ENCODE data around the gene LXN.

Gene LXN

GRCh38 chr3:158640646-158641045 is 31.8 kb downstream of the LXN start:
- TF ChIP-seq CTCF (IDR thresholded peaks at IDR 0.05; ENCODE audit: unreplicated experiment in 3 of 3): no peak
- Mint-ChIP-seq H3K4me1 (peaks cover 13% of the 10 kb centered on the region), H3K9me3 (peaks cover 3% of the 10 kb centered on the region), H3K27ac (no peak overlapping the region), H3K4me3 (no peak overlapping the region), H3K36me3 (ENCODE audit: low read depth) (no peaks in the 10 kb centered on the region), H3K27me3 (ENCODE audit: low read depth) (no peaks in the 10 kb centered on the region)

GRCh38 chr3:158631981-158632380 is 40.5 kb downstream of the LXN start:
- H3K27me3 Mint-ChIP-seq (ENCODE audit: low read depth): no peaks in the 10 kb centered on the region
- no peak overlapping the region for H3K27ac Mint-ChIP-seq
- H3K36me3 Mint-ChIP-seq (ENCODE audit: low read depth): peaks cover 5% of the 10 kb centered on the region
- H3K9me3 Mint-ChIP-seq: peaks cover 14% of the 10 kb centered on the region
- no peak overlapping the region for H3K4me3 Mint-ChIP-seq
- no peaks in the 10 kb centered on the region for H3K4me1 Mint-ChIP-seq
- TF ChIP-seq CTCF (IDR thresholded peaks at IDR 0.05; ENCODE audit: unreplicated experiment in 3 of 3): no peak

GRCh38 chr3:158625881-158626280 is 46.6 kb downstream of the LXN start:
- no peak overlapping the region for H3K4me3 Mint-ChIP-seq
- no peak for TF ChIP-seq CTCF (IDR thresholded peaks at IDR 0.05; ENCODE audit: unreplicated experiment in 3 of 3)
- H3K27me3 Mint-ChIP-seq (ENCODE audit: low read depth): no peaks in the 10 kb centered on the region
- H3K4me1 Mint-ChIP-seq: no peaks in the 10 kb centered on the region
- H3K27ac Mint-ChIP-seq: no peak overlapping the region
- peaks cover 4% of the 10 kb centered on the region for H3K9me3 Mint-ChIP-seq
- H3K36me3 Mint-ChIP-seq (ENCODE audit: low read depth): no peaks in the 10 kb centered on the region

GRCh38 chr3:158617982-158618875 is 54.2 kb downstream of the LXN start:
- no peak overlapping the region for H3K4me3 Mint-ChIP-seq
- H3K27me3 Mint-ChIP-seq (ENCODE audit: low read depth): no peaks in the 10 kb centered on the region
- H3K27ac Mint-ChIP-seq: no peak overlapping the region
- peaks cover 26% of the 10 kb centered on the region for H3K9me3 Mint-ChIP-seq
- H3K36me3 Mint-ChIP-seq (ENCODE audit: low read depth): no peaks in the 10 kb centered on the region
- TF ChIP-seq CTCF (IDR thresholded peaks at IDR 0.05; ENCODE audit: unreplicated experiment in 3 of 3): no peak
- H3K4me1 Mint-ChIP-seq: no peaks in the 10 kb centered on the region
